ENCODE measurements around the gene PCK1.

Gene PCK1

DNA sequence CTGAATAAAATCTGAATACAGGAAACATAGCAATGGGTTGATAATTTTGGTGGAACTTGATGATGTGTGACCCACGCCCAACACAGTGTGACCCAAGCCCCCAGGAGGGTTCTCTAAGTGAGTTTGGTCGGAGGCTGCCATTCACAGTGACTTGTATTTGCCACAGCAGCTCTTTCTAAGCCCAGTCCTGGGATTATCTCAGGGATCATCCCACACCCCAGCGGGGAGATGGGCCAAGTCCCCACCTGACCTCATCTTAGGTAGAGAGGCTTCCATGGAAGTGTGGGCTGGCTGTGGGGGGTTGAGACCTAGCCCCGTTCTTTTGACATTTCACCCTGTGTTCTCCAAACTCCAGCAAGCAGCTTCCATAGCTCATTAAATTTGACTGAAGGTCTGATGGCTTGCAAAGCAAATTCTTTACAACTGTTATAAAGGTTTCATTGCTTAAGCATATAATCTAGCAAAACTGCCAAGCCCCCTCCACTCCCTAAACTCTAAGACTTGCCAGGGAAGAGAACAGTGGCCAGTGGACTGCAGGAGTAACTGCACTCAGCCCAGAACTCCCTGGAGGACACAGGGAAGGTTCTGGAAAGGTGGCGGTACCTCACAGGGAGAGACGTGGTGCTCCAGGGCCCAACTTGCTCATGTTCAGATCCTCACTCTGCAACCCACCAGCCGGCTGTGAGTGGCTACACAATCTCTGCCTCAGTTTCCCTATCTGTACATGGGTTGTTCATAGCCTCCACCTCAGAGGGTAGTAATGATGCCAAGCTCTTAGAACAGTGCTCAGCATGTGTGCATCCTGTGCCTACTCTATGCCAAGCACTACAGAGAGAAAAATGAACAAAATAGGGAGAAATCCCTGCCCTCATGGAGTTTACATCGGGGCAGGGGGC lies 1.0 kb upstream of the PCK1 start:
- DNase-seq (ENCODE audit: low read depth in 3 of 3), result no peak

DNA sequence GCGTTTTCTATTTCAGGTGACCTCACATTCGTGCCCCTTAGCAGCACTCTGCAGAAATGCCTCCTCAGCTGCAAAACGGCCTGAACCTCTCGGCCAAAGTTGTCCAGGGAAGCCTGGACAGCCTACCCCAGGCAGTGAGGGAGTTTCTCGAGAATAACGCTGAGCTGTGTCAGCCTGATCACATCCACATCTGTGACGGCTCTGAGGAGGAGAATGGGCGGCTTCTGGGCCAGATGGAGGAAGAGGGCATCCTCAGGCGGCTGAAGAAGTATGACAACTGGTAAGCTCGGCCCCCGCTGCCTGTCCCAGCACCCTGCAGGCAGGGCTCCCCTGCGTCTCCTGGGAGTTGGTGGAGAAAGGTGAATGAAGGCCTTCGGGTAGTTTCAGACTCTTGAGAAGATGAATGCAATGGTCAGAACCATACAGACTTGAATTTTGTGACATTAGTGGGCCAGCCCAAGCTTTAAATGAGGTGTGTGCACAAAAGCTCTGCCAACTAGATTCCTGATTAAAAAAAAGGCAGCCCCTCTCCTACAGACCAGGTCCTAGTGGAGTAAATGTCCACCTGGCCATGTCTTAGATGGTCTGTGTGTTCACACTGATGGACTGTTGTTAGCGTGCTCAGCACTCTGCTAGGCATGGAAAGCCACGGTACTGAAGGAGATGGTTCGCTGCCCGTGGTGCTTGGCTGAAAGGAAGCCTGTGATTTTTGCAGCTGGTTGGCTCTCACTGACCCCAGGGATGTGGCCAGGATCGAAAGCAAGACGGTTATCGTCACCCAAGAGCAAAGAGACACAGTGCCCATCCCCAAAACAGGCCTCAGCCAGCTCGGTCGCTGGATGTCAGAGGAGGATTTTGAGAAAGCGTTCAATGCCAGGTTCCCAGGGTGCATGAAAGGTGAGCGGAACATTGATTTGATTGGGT lies 708 bp downstream of the PCK1 start:
- no peak for DNase-seq (ENCODE audit: low read depth in 3 of 3)

DNA sequence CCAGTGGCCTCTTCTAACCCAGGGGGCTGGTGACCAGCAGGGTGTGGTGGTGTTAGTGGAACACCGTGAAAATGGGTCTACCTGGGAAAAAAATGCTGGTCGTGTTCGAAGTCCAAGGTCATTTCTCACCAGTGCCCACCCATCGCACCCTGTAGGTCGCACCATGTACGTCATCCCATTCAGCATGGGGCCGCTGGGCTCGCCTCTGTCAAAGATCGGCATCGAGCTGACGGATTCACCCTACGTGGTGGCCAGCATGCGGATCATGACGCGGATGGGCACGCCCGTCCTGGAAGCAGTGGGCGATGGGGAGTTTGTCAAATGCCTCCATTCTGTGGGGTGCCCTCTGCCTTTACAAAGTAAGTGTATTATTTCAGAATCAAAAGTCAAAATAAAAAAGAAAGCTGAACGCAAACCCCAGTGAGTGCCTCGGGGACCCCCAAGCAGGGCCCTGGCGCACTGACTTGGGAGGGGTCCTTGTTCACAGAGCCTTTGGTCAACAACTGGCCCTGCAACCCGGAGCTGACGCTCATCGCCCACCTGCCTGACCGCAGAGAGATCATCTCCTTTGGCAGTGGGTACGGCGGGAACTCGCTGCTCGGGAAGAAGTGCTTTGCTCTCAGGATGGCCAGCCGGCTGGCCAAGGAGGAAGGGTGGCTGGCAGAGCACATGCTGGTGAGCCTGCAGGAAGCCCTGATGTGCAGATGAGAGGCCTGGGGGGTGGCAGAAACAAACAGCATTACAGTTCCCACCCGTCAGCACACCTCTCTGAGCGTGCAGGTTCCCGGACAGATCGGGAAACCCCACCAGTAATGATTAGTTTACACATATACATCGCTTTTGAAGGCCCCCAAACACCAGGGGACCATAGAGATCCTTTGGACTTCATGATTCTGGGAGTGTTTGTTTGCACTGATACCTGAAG lies 1.9 kb downstream of the PCK1 start:
- no peak for DNase-seq (ENCODE audit: low read depth in 3 of 3)

DNA sequence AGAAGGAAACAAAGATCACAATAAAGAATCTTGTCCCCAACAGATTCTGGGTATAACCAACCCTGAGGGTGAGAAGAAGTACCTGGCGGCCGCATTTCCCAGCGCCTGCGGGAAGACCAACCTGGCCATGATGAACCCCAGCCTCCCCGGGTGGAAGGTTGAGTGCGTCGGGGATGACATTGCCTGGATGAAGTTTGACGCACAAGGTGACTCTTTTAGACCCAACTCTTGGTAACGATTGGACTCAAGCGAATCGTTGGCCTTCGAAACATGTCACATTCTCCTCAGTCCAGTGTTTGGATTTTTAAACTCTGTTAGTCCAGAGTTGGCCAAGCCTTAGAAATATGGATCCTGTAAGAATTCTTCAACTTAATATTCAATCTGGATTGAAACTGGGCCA lies 2.6 kb downstream of the PCK1 start:
- no peak for DNase-seq (ENCODE audit: low read depth in 3 of 3)

DNA sequence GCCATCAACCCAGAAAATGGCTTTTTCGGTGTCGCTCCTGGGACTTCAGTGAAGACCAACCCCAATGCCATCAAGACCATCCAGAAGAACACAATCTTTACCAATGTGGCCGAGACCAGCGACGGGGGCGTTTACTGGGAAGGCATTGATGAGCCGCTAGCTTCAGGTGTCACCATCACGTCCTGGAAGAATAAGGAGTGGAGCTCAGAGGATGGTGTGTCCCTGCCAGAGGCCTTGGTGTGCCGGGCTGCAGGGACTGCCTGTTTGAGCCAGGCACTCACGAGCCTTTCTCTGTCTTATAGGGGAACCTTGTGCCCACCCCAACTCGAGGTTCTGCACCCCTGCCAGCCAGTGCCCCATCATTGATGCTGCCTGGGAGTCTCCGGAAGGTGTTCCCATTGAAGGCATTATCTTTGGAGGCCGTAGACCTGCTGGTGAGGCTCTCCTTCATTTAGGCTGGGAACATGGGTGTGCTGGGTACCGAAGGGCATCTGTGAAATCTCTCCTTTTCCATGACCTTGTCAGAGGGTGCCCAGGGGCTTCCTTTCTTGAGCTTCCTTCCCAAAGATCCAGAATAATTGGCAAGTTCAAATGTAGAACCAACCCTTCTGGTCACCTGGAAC lies 3.4 kb downstream of the PCK1 start:
- no peak for DNase-seq (ENCODE audit: low read depth in 3 of 3)

DNA sequence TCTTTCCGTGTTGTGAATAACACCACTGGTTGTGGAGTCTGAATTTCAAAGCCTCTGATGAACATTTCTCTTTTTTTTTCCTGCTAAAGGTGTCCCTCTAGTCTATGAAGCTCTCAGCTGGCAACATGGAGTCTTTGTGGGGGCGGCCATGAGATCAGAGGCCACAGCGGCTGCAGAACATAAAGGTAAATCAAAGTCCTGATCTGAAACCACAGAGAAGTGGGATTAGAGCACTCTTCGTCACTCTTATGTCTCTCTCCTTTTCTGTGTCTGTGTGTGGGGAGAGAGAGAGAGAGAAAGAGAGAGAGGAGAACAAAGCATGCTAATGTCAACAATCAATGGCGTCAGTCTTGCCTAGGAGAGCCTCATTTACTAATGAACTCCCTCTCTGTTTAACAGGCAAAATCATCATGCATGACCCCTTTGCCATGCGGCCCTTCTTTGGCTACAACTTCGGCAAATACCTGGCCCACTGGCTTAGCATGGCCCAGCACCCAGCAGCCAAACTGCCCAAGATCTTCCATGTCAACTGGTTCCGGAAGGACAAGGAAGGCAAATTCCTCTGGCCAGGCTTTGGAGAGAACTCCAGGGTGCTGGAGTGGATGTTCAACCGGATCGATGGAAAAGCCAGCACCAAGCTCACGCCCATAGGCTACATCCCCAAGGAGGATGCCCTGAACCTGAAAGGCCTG lies 4.2 kb downstream of the PCK1 start:
- no peak for DNase-seq (ENCODE audit: low read depth in 3 of 3)

DNA sequence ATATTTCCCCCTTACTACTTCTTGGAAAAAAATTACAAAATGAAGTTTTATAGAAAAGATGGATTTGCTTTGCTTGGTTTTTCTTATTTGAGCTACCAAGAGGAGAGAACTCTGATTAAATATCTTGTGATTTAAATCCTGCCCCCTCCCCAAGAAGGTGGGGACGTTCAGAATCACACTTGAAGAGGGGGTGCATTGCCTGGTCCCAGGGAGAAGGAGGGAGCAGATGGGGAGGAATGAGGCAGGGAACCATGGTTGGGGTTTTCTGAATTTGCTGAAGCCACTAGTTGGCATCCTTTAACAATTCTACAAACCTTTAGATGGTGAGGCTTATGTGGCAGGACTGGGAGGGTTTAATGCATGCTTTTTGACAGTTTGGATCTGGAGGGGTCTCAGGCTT lies 5.5 kb downstream of the PCK1 start:
- no peak for DNase-seq (ENCODE audit: low read depth in 3 of 3)

DNA sequence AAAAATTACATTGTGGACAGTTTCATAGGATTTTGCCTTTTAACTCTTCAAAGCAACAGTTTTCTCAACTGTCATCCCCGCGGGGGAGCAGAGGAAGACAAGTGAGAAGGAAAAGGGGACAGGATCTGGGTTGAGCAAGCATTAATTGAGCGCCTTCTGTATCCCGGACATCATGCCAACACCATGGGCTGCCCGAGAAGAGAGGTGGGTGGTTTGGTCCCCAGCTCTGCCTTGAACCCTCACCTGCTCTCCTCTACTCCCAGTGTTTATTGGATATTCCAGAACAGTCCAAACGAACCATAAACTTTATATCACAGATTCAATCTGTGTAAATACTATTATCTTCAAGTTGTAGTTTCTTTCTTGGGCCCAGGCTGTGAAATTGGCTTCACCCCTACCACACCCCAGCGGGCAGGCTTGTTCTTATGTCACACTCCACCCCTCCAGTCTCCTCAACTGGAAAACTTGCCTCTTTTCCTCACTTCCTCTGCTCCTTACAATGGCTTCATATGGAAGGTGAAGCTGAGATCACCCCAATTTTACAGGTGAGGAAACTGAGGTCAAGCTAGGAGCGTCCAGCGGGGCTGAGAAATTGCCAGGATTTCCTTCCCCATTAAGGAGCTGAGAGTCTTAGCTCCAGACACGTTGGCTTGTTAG lies 6.0 kb downstream of the PCK1 start:
- DNase-seq (ENCODE audit: low read depth in 3 of 3), result no peak

DNA sequence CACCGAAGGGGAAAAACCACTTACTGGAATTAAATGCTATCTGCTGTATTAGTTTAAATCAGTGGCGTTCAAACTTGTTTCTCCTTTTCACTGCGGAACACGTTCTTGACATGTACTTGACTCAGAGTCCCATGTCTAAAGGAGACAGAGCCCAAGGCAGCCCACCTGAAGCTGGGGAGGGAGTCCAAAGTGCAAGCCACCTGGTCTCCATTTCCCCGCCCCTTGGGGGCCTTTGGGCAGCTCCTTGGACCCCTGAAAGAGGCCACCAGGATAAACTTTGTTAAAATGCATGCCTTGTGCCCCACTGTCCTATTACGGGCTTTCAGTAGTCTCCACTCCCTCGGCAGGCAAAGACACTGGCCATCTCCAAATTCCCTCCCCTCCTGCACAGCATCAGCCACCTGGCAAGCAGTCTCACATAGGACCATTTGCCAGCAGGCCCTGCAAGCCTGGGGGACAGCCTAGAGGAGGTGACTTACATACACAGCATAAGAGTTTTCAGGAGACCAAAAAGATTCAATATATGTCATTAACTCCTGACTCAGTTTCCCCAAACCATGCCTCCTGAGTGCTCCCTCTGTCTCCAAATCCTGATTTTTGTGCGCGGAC lies 6.7 kb downstream of the PCK1 start:
- no peak for DNase-seq (ENCODE audit: low read depth in 3 of 3)

DNA sequence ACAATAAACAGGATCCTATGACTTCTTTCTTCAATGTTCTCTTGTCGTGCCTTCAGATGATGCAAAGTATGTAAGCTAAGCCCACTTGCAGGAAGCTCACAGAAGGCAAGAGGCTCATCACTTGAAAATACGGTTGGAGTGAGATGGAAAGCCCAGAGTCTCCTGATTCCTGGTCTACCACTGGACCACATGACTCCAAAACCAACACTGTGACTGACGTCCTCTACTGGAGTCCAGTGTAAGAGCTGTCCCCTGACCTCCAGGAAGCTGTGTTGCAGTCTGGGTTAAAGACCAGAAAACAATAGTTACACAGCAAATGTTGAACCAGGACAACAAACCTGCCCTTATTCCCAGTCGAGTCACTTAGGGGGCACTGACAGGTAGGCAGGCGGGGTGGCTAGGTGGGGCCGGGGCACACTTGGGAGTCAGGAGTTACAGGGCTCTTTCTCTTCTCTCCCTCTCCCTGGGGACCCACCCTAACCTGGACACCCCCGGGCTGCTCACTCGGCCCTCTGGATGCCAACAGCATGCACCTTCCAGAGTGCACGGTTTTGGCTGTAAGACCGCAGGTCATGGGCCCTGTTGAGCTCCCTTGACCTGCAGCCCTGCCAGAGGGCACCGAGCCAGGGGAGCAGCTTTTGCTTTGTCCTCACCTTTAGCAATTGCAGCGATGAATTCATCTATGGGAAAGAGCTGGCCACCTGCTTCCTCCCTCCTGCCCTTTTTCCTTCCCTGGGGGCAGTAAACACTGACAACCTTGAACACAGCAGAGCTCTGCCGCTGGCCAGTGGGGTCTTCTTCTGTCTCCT lies 7.4 kb downstream of the PCK1 start:
- DNase-seq (ENCODE audit: low read depth in 3 of 3), result no peak

DNA sequence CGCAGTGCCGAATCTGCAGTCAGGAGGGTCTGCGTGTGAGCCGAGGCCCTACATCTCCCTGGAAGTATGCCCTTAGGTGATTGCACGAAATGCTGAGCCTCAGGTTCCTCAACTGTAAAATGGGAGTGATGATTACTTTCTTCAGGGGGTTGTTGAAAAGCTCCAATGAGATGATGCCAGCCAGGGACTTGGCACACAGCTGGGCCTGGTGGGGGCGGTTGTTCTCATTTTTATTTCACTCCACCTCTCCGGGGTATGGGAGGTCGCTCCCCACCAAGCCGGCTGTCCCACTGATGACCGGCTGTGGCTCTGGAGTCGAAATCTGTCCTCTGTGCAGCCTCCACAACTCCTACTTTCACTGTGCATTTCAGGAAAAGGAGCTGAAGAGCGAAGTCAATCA lies 8.1 kb downstream of the PCK1 start:
- no peak for DNase-seq (ENCODE audit: low read depth in 3 of 3)

DNA sequence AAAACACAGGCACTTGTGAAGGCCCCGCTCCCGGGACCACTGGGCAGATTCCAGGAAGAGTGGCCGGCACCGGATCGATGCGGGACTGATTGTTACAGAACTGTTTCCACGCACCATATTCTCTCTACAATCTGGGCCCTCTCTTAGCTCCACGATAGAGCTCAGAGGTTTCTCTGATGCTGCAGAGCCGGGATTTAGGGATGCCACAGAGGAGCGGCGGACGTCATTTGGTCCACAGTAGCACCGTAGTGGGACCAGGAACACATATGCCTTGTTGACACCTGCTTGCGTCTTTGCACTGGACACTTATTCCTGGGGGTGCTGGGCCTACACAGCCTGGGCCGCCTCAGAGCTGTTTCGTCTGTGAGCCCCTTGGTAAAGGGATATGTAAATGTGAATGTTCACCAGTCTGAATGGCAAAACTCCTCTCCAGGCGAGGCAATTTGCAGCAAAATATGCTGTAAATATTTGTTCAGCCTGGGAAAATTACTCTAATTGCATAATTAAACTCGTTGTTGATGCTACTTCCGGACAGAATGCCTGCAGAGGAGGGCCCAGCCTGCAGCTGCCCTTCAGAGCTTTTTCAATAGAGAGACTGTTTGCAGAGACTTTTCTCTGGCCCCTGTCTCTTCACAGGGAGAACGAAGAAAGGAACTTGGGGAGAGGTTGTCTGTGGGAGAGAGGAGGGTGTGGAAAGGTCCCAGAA lies 9.4 kb downstream of the PCK1 start:
- DNase-seq (ENCODE audit: low read depth in 3 of 3), result no peak

DNA sequence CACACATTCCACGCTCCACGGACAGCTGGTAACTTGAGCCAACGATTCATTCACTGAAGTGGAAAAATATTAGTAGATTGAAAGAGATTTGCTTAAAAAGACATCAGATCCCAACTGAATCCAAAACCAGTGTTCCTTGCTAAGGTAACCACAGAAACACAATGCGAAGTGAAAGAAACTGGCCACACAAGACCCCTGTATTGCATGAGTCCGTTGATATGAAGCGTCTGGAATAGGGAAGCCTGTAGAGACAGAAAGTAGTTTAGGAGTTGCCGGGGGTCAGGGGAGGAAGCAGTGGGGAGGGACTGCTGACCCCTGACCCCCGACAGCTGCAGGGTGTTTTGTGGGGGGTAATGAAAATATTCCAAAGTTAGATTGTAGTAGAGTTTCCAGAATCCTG lies 10.0 kb downstream of the PCK1 start:
- DNase-seq (ENCODE audit: low read depth in 3 of 3), result no peak

DNA sequence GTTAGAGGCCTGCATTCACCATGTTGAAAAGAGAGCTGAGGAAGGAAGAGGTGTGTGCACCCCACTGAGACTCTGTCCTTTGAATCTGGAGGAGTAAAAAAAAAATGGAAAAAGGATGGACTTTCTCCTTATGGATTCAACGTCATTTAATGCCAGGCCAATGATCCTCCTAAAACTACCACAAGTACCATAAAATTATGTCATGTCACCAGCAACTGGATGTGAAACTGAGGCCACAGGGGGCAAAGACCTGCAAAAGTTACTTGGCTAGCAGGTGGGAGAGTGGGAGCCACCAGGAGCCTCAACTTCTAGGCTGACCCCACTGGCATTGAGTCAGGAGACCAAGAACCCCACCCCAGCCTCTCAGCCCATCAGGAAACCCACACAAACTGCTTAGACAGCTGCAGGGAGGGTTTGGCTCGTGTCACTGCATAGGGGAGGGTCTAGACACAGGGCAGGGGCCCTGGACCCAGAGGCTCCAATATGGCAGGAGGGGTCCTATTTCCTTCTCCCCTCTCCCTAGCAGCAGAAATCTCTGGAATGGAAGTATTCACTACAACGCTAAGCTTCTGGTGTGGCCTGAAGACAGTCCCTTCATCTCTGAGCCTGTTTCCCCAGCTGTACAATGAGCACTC lies 11.0 kb downstream of the PCK1 start:
- no peak for DNase-seq (ENCODE audit: low read depth in 3 of 3)

DNA sequence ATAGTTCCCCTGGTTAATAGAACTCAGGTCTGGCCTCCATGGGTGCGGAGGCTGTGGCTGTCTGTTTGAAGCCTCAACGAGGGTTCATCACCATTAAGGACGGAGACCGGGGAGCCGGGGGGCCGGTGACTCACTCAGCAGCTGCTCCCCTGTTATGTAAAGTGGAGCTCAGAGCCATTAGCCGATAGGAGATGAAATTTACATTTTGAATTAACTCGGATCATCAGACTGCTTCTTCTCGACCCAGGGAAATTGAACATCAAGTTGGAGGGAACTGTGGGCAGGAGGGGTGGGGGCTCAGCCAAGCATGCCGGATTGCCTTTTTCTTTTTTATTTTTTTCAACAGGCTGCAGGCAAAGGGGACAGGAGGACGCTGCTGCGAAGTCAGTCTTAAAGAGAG lies 12.3 kb downstream of the PCK1 start:
- DNase-seq (ENCODE audit: low read depth in 3 of 3), result no peak

DNA sequence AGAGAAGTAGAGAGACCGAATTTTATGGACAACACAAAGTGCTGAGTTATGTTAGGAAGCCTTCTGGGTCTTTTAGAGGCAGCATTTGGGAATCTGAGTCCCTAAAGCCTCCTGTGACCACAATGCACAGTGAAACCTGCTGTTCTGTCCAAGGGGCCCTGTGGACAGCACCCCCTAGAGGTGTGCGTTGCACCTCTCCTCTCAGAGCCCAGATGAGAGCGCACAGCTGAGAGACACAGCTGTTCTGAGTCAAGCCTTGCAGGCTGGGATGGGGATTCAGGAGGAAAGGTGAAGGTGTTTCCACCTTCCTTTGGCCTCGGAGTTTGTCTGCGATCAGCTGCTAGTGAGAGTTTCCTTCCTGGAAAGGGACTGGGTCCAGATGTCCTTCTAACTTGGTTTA lies 13.0 kb downstream of the PCK1 start:
- no peak for DNase-seq (ENCODE audit: low read depth in 3 of 3)

DNA sequence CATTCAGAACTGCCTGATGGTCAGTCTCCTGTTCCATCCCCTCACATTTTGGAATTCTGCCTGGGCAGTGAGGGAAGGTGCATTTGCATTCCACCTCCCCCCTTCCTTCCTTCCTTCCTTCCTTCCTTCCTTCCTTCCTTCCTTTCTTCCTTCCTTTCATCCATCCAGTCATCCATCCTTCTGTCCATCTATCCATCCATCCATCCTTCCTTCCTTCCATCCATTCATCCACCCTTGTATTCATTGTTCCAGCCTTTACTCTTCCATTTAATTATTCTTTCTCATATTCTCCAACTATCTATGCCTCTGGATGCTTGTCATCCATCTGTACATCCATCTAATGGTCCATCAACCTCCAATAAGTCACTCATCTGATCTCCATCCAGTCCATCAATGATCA lies 14.0 kb downstream of the PCK1 start:
- no peak for DNase-seq (ENCODE audit: low read depth in 3 of 3)

DNA sequence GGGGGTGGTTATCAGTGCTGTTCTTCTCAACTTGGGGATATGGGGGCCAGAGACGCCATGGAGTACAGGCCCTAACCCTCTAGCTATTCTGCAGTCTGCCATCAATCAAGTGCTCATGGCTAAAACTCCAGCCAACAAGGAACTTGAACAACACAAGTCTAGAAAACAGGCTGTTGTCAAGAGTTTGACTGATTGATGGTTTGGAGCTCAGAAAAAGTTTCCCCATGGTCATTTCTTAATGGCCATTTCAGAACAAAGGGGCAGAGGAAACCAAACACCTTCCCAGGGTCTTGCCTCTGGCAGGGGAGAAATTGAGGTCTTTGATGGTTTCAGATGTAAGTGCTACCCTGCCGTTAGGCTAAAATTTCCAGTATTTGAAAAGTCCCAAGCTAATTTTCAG lies 15.1 kb downstream of the PCK1 start:
- no peak for DNase-seq (ENCODE audit: low read depth in 3 of 3)
